NB4 (cell line): ENCODE data around the gene NSF.
"Not testable (repeated sequence)": the region's sequence is repeated elsewhere in the genome, so short reads cannot be mapped to it uniquely, and the experiment has no call there.

Experiments used
- DNase-seq: peaks from one replicate; pipeline ENCODE4 v3.0.0; 2010; ENCODE audit warnings: low read depth
- H3K4me3 ChIP-seq: one replicate; pipeline ENCODE4 v1.5.1; 2011; ENCODE audit warnings: mild to moderate bottlenecking, low read depth, low read length, moderate library complexity
- CTCF ChIP-seq: IDR thresholded peaks from one replicate; pipeline ENCODE4 v1.5.1; 2012; ENCODE audit warnings: low read depth, low read length
- MAX ChIP-seq: IDR thresholded peaks from 2 replicates; pipeline ENCODE4 v1.6.1; 2011; ENCODE audit warnings: low read depth, low read length
- MYC ChIP-seq: IDR thresholded peaks from 2 replicates; pipeline ENCODE4 v1.6.1; 2011; ENCODE audit warnings: low read depth, low read length
- POLR2A ChIP-seq: IDR thresholded peaks from 2 replicates; pipeline ENCODE4 v1.6.1; 2011; ENCODE audit warnings: mild to moderate bottlenecking; ENCODE audit not compliant: insufficient read length; ENCODE audit errors: extremely low read depth

Gene NSF

GRCh38 chr17:46753776-46754175 lies 163.3 kb downstream of the NSF start:
- DNase-seq, result no peak
- no peak overlapping the region for H3K4me3 ChIP-seq
- TF ChIP-seq MYC, result no peak
- no peak for TF ChIP-seq CTCF
- no peak for TF ChIP-seq MAX
- no peak for TF ChIP-seq POLR2A

- H3K4me3 ChIP-seq, result no peak overlapping the region
- TF ChIP-seq CTCF (no peak), MYC (no peak), POLR2A (no peak), MAX (no peak)
- no peak for DNase-seq
Observed at GRCh38 chr17:46756081-46756735, 165.7 kb downstream of the NSF start.

- TF ChIP-seq CTCF, result no peak
- TF ChIP-seq POLR2A, result no peak
- no peak for TF ChIP-seq MYC
- no peak for TF ChIP-seq MAX
Observed at GRCh38 chr17:46756861-46757260, 166.4 kb downstream of the NSF start.

GRCh38 chr17:46757588-46757987 lies 167.1 kb downstream of the NSF start:
- H3K4me3 ChIP-seq, DNase-seq: not testable (repeated sequence)

More at GRCh38 chr17:46756861-46757260, 166.4 kb downstream of the NSF start:
- no peak overlapping the region for H3K4me3 ChIP-seq
- DNase-seq, result no peak

- DNase-seq, result no peak
- no peak overlapping the region for H3K4me3 ChIP-seq
- TF ChIP-seq MYC (no peak), POLR2A (no peak), CTCF (no peak), MAX (no peak)
Observed at GRCh38 chr17:46758614-46759013, 168.1 kb downstream of the NSF start.

- no peak for DNase-seq
- no peak overlapping the region for H3K4me3 ChIP-seq
- no peak for TF ChIP-seq CTCF
- TF ChIP-seq POLR2A, result no peak
- no peak for TF ChIP-seq MYC
- TF ChIP-seq MAX, result no peak
Observed at GRCh38 chr17:46759141-46759540, 168.7 kb downstream of the NSF start.
